ENCODE measurements around the gene INO80D.
"Not testable (repeated sequence)": the region's sequence is repeated elsewhere in the genome, so short reads cannot be mapped to it uniquely, and the experiment has no call there.

Gene INO80D

DNA sequence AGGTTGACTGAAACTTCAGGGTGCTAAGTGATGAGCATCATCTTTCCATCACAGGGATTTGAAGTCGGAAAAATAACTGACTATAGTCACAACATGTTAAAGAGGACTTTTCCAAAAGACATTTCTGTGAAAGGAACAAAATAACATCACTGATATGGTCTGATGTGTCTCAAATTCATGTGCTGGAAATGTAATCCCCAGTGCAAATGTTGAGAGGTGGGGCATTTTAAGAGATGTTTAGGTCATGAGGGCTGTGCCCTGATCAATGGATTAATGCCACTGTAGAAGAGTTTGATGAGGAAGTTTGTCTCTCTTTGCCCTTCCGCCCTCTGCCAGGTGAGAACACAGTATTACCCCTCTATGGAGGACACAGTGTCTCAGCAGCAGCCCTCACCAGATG, 95.9 kb downstream of the INO80D start (continued):
- TF ChIP-seq, protein P1, sequence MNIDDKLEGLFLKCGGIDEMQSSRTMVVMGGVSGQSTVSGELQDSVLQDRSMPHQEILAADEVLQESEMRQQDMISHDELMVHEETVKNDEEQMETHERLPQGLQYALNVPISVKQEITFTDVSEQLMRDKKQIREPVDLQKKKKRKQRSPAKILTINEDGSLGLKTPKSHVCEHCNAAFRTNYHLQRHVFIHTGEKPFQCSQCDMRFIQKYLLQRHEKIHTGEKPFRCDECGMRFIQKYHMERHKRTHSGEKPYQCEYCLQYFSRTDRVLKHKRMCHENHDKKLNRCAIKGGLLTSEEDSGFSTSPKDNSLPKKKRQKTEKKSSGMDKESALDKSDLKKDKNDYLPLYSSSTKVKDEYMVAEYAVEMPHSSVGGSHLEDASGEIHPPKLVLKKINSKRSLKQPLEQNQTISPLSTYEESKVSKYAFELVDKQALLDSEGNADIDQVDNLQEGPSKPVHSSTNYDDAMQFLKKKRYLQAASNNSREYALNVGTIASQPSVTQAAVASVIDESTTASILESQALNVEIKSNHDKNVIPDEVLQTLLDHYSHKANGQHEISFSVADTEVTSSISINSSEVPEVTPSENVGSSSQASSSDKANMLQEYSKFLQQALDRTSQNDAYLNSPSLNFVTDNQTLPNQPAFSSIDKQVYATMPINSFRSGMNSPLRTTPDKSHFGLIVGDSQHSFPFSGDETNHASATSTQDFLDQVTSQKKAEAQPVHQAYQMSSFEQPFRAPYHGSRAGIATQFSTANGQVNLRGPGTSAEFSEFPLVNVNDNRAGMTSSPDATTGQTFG (tag by site-specific recombination; IDR thresholded peaks at IDR 0.05; ENCODE audit: borderline replicate concordance) = no peak
- TF ChIP-seq SP3 (tag by site-specific recombination; IDR thresholded peaks at IDR 0.05) (no peak), ZNF548 (tag by site-specific recombination; IDR thresholded peaks at IDR 0.05) (no peak)

DNA sequence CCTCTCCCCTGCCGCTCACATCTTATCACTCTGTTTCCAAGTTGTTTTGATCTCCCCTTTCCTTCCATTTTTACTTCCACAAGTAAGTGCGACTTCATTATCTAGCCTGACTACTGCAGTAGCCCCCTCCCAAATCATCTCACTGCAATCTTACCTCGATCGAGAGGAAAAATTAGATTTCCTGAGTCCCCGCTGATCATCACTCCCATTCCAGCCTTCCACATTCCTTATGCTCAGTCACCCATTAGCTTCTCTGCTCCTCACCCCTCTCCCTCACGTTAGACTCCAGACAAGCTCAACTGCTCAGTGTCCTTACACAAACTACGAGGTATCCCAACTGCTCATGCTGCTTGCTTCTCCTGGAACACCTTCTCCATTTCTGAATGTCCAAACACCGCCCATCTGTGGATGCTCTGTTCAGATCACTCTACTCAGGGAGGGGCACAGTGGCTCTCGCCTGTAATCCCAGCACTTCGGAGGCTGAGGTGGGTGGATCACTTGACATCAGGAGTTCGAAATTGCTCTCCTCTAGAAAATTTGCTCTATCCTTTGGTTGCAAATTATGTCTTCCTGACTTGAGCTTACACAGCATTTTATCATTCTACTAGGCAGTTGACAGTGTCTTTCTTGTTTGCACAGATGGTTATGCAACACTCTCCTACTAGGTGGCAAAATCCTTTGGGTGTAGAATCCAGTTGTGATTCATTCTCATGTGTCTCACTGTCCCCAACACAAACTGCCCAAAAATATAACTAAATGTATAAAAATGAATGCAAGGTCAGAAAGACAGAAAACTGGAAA, 96.5 kb downstream of the INO80D start:
- TF ChIP-seq ZNF596 (tag by site-specific recombination; IDR thresholded peaks at IDR 0.05) = no peak
- TF ChIP-seq, protein P2, sequence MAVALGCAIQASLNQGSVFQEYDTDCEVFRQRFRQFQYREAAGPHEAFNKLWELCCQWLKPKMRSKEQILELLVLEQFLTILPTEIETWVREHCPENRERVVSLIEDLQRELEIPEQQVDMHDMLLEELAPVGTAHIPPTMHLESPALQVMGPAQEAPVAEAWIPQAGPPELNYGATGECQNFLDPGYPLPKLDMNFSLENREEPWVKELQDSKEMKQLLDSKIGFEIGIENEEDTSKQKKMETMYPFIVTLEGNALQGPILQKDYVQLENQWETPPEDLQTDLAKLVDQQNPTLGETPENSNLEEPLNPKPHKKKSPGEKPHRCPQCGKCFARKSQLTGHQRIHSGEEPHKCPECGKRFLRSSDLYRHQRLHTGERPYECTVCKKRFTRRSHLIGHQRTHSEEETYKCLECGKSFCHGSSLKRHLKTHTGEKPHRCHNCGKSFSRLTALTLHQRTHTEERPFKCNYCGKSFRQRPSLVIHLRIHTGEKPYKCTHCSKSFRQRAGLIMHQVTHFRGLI (tag by site-specific recombination; IDR thresholded peaks at IDR 0.05) = no peak
- TF ChIP-seq KLF9 (tag by site-specific recombination; IDR thresholded peaks at IDR 0.05; ENCODE audit: low read depth) = no peak
- TF ChIP-seq ZNF24 (tag by site-specific recombination; IDR thresholded peaks at IDR 0.05) = no peak
- no peaks in the 10 kb centered on the region for H3K9me3 ChIP-seq (ENCODE audit: control insufficient read depth, insufficient read depth, low read depth, low read length)
- no peaks in the 10 kb centered on the region for H3K4me1 ChIP-seq (ENCODE audit: control insufficient read depth, insufficient read depth, low read length)
- no peaks in the 10 kb centered on the region for H3K36me3 ChIP-seq (ENCODE audit: control insufficient read depth in 2 of 2, insufficient read depth in 1 of 2, low read length in 2 of 2)
- H3K27ac ChIP-seq (ENCODE audit: extremely low read depth, low read depth, low read length) = no peak overlapping the region
- CTCF ChIA-PET = no interaction called here
- no peak overlapping the region for H3K4me3 ChIP-seq (ENCODE audit: low read depth, low read length)
- POLR2A ChIA-PET = no interaction called here

DNA sequence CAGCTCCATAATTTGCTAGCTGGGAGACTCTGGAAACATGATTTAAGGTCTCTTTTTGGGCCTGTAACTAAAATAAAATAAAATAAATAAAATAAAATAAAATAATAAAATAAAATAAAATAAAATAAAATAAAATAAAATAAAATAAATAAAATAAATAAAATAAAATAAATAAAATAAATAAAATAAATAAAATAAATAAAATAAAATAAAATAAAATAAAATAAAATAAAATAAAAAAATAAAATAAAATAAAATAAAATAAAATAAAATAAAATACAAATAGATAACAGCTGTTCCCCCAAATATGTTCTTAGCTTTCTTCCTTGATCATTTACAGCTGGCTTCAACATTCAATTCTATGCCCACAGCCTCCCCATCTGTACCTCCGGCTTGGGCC, 97.3 kb downstream of the INO80D start:
- H3K4me3 ChIP-seq (ENCODE audit: low read depth, low read length); H3K9me3 ChIP-seq (ENCODE audit: control insufficient read depth, insufficient read depth, low read depth, low read length); H3K36me3 ChIP-seq (ENCODE audit: control insufficient read depth in 2 of 2, insufficient read depth in 1 of 2, low read length in 2 of 2); CTCF ChIA-PET; H3K27ac ChIP-seq (ENCODE audit: extremely low read depth, low read depth, low read length); POLR2A ChIA-PET; H3K4me1 ChIP-seq (ENCODE audit: control insufficient read depth, insufficient read depth, low read length): not testable (repeated sequence)

DNA sequence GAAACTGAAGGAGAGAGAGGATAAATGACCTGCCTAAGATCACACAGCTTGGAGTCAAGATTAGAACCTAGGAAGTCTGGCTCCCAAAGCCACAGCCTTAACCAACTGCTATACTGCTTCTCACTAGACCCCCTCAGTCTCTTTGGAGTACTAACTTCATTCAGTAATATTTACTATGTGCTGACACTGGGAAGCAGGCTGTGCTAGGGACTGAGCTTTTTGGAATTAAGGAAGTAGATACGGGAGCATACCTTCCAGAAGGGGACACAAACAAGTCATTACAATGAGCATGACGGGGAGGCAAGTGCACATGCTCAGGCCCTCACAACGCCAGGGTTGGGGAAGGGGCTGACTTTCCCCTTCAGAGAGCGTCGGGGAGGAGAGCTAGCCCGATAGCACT, 97.7 kb downstream of the INO80D start:
- POLR2A ChIA-PET = no interaction called here
- no peaks in the 10 kb centered on the region for H3K36me3 ChIP-seq (ENCODE audit: control insufficient read depth in 2 of 2, insufficient read depth in 1 of 2, low read length in 2 of 2)
- CTCF ChIA-PET = no interaction called here
- no peaks in the 10 kb centered on the region for H3K4me1 ChIP-seq (ENCODE audit: control insufficient read depth, insufficient read depth, low read length)
- no peaks in the 10 kb centered on the region for H3K9me3 ChIP-seq (ENCODE audit: control insufficient read depth, insufficient read depth, low read depth, low read length)
- no peak for TF ChIP-seq ZNF248 (tag by site-specific recombination; IDR thresholded peaks at IDR 0.05)
- H3K27ac ChIP-seq (ENCODE audit: extremely low read depth, low read depth, low read length) = no peak overlapping the region
- no peak overlapping the region for H3K4me3 ChIP-seq (ENCODE audit: low read depth, low read length)

DNA sequence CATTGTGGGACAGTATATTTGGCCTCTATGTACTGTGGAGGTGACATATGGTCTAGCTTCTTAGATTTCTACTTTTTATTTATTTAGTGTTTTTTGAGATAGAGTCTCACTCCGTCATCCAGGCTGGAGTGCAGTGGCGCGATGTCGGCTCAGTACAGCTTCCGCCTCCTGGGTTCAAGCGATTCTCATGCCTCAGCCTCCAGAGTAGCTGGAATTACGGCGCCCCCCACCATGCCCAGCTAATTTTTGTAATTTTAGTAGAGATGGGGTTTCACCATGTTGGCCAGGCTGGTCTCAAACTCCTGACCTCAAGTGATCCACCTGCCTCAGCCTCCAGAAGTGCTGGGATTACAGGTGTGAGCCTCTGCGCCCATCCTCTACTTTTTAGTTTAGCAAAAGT, 99.6 kb downstream of the INO80D start:
- POLR2A ChIA-PET = not testable (repeated sequence)
- CTCF ChIA-PET = interaction anchor here (0.6 kb wide), 1 partner anchor 12 kb away, joined by 3 read pairs; no protein-coding TSS in a partner anchor

DNA sequence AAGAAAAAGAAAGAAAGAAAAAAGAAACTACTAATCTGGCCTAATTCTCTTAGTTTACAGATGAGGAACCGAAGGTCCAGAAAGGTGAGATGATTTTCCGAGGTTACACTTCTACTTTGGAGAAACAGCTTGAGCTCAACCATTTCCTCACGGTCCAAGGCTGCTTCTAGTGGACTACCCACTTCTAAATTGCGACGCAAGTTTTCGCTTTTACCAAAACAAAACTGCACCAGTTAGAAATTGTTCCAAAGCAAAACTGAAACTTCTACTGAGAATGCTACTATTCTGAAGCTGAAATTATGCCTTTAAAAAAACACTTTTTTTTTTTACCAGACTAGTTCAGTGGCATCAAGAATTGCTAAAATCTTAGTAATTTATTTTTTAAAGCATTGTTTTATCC, 101.6 kb downstream of the INO80D start:
- no peaks in the 10 kb centered on the region for H3K4me1 ChIP-seq (ENCODE audit: control insufficient read depth, insufficient read depth, low read length)
- H3K9me3 ChIP-seq (ENCODE audit: control insufficient read depth, insufficient read depth, low read depth, low read length) = no peaks in the 10 kb centered on the region
- no peak overlapping the region for H3K27ac ChIP-seq (ENCODE audit: extremely low read depth, low read depth, low read length)
- no peaks in the 10 kb centered on the region for H3K36me3 ChIP-seq (ENCODE audit: control insufficient read depth in 2 of 2, insufficient read depth in 1 of 2, low read length in 2 of 2)
- no peak overlapping the region for H3K4me3 ChIP-seq (ENCODE audit: low read depth, low read length)
- ChIA-PET CTCF (interaction anchor here (0.7 kb wide), 1 partner anchor 54 kb away, joined by 4 read pairs; no protein-coding TSS in a partner anchor), POLR2A (no interaction called here)
- TF ChIP-seq MEIS1 (CRISPR knock-in tag; IDR thresholded peaks at IDR 0.05; ENCODE audit: borderline replicate concordance) (no peak), ZNF138 (tag by site-specific recombination; IDR thresholded peaks at IDR 0.05; ENCODE audit: borderline replicate concordance) (no peak)

More for the DNA sequence above, 99.6 kb downstream of the INO80D start:
- not testable (repeated sequence) for H3K9me3 ChIP-seq (ENCODE audit: control insufficient read depth, insufficient read depth, low read depth, low read length); H3K4me1 ChIP-seq (ENCODE audit: control insufficient read depth, insufficient read depth, low read length); H3K4me3 ChIP-seq (ENCODE audit: low read depth, low read length); H3K27ac ChIP-seq (ENCODE audit: extremely low read depth, low read depth, low read length); H3K36me3 ChIP-seq (ENCODE audit: control insufficient read depth in 2 of 2, insufficient read depth in 1 of 2, low read length in 2 of 2)

All from HEK293 (cell line).